ENCODE data around the gene FAAP100.

Gene FAAP100

DNA sequence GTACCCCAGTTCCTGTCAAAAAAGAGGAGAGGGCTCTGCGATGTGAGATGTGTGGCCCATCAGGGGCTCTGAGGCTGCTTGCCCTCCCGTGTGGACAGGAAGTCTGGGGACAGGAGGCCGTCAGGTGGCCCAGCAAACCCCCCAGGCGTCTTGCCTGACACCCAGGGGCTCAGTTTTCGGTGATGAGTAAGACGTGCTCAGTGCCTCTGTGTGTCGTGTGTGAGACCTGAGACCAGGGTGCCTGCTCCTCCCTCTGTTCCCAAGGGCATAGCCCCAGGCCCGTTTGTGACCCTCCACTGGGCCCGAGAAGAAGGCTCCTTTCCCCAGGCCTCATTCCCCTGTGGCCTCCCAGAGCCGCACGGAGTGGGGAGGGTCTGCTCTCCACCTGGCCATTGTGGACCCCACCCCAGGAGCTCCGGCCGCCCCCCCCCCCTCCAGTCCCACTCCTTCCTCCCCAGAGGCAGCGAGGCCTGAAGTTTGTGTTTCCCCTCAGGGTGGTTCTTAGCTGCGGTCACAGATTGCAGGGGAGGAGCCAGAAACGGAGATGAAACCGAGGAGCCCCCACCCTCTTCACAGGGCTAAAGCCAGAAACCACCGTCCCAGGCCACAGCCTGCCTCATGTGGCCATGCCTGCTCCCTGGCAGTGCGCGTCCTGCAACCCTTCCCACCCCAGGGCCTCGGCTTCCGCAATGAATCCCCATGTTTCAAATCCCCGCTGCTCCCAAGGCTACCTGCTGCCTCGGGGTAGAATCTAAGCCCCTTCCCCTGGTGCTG lies 34.6 kb downstream of the FAAP100 start:
- H3K27me3 ChIP-seq = no peaks in the 10 kb centered on the region
- TF ChIP-seq, protein P1, sequence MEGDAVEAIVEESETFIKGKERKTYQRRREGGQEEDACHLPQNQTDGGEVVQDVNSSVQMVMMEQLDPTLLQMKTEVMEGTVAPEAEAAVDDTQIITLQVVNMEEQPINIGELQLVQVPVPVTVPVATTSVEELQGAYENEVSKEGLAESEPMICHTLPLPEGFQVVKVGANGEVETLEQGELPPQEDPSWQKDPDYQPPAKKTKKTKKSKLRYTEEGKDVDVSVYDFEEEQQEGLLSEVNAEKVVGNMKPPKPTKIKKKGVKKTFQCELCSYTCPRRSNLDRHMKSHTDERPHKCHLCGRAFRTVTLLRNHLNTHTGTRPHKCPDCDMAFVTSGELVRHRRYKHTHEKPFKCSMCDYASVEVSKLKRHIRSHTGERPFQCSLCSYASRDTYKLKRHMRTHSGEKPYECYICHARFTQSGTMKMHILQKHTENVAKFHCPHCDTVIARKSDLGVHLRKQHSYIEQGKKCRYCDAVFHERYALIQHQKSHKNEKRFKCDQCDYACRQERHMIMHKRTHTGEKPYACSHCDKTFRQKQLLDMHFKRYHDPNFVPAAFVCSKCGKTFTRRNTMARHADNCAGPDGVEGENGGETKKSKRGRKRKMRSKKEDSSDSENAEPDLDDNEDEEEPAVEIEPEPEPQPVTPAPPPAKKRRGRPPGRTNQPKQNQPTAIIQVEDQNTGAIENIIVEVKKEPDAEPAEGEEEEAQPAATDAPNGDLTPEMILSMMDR (IDR thresholded peaks at IDR 0.05; ENCODE audit: low read depth, low read length) = no peak
- H3K4me1 ChIP-seq = no peaks in the 10 kb centered on the region
- H3K4me3 ChIP-seq (ENCODE audit: low read depth, low read length) = no peak overlapping the region
- no peaks in the 10 kb centered on the region for H3K36me3 ChIP-seq
- DNase-seq = peak; percentile 26
- H3K9me3 ChIP-seq = no peaks in the 10 kb centered on the region

DNA sequence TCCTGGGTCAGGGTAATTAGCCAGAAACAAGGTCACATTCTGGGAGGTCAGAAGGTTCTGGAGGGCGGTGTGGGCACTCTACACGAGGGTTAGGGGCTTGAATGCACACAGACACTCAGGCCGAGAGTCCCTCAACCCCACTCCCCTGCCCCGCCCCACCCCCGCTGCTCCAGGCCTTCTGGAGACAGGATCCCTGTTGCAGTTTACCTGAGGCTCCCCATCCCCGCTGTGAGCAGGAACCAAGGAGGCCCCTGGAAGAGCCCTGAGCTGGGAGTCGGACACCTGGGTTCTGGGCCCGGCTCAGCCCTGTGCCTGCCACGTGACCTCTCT lies 35.2 kb downstream of the FAAP100 start:
- no peak for DNase-seq
- Histone ChIP-seq H3K4me3 (ENCODE audit: low read depth, low read length) (no peak overlapping the region), H3K27me3 (no peaks in the 10 kb centered on the region), H3K36me3 (peaks cover 3% of the 10 kb centered on the region), H3K9me3 (no peaks in the 10 kb centered on the region), H3K4me1 (no peaks in the 10 kb centered on the region)
- TF ChIP-seq, protein P1 (IDR thresholded peaks at IDR 0.05; ENCODE audit: low read depth, low read length) = no peak

DNA sequence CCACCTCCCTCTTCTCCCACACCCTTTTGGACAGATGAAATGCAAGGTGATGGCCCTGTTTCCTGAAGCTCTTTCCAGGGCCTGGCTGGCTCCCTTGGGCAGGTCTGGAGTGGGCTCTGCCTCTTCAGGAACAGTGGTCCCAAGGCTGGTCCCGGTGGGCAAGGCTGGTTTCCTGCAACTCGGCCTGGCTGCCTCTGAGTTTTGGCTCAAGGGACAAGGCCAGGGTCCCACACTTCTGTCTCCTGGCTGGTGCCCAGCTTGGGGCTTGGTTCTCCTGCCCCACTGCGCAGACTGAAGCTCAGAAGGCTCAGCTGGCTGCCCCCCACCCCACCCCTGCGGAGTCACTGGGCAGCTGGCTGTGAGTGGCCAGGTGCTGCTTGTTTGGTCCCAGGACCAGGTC lies 35.7 kb downstream of the FAAP100 start:
- Histone ChIP-seq H3K4me3 (ENCODE audit: low read depth, low read length) (no peak overlapping the region), H3K4me1 (no peaks in the 10 kb centered on the region), H3K27me3 (no peaks in the 10 kb centered on the region), H3K9me3 (no peaks in the 10 kb centered on the region), H3K36me3 (peaks cover 8% of the 10 kb centered on the region)
- DNase-seq = no peak
- TF ChIP-seq, protein P1 (IDR thresholded peaks at IDR 0.05; ENCODE audit: low read depth, low read length) = no peak

DNA sequence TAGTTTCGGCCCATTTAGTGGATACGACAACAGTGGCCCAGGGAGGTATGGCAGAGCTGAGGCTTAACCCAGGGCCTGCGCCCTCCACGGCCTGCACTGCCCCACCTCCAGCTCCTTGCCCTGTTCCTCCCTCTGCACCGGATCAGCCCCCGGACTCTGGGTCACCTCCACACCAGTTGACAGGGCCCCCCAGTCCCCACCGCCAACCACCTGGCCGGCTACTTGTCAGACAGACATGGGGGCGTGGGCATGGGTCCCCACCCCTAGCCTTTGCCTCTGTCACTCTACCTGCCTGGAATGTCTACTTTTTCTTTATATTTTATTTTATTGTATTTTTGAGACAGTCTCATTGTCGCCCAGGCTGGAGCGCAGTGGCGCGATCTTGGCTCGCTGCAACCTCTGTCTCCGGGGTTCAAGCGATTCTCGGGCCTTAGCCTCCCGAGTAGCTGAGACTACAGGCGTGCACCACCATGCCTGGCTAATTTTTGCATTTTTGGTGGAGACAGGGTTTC lies 36.6 kb downstream of the FAAP100 start:
- H3K36me3 ChIP-seq = peaks cover 17% of the 10 kb centered on the region
- no peaks in the 10 kb centered on the region for H3K4me1 ChIP-seq
- peak overlapping the region; percentile 69 for H3K4me3 ChIP-seq (ENCODE audit: low read depth, low read length)

DNA sequence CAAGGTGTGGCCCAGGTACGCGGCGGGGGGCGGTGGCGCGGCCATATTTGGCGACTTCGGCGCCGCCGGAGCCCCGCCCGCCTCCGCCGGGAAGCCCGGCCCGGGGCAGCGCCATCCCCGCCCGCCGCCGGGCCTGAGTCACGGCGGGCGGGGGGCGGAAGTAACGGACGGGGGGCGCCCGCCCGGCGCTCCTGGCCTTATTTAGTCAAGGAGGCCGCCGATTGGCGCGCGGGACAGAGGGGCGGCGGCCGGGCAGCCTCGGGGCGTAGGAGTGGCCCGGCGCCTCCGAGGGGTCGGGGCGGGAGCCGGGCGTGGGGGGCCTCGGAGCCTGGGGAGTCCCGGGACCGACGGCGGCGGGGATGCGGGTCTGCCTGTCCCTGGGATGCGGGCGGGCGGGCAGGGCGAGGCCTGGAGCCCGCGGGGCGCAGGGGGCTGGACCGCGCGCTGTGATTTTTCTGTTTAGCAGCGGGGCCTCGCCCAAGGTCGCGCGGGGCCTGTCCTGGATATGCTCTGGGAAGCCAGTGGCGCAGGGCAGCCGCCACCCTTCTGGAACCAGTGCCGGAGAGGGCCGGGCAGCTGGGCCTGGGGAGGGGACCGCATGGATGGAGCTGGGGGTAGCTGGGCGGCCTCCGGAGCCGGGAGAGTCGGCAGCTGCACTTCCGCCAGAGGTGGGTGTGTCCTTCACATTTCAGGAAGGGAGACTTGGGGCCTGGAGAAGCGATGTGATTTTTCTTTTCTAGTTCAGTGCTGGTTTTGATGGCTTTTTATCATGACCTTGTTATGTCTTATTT lies 37.2 kb downstream of the FAAP100 start:
- H3K4me1 ChIP-seq = no peaks in the 10 kb centered on the region
- peak; percentile 80 for DNase-seq

More for the DNA sequence above, 36.6 kb downstream of the FAAP100 start:
- H3K27me3 ChIP-seq = no peaks in the 10 kb centered on the region
- TF ChIP-seq, protein P1 (IDR thresholded peaks at IDR 0.05; ENCODE audit: low read depth, low read length) = no peak
- H3K9me3 ChIP-seq = no peaks in the 10 kb centered on the region
- DNase-seq = no peak

More for the DNA sequence above, 37.2 kb downstream of the FAAP100 start:
- Histone ChIP-seq H3K4me3 (ENCODE audit: low read depth, low read length) (peak overlapping the region; percentile 69), H3K9me3 (no peaks in the 10 kb centered on the region), H3K27me3 (no peaks in the 10 kb centered on the region), H3K36me3 (peaks cover 23% of the 10 kb centered on the region)
- TF ChIP-seq, protein P1 (IDR thresholded peaks at IDR 0.05; ENCODE audit: low read depth, low read length) = no peak

Measured in BE2C (cell line).